GM21576 (cell line): Measurements from ENCODE around the gene TMEM245.
A peak's percentile ranks its signal among the peaks of the same experiment; 100 is the strongest.

ENCODE experiments used
- ATAC-seq: cut with Tn5 transposase; IDR thresholded peaks from one replicate; pipeline ENCODE4 v1.9.1; 2021; ENCODE audit warnings: mild to moderate bottlenecking, moderate library complexity; ENCODE audit not compliant: unreplicated experiment

TMEM245 gene

GRCh38 chr9:109107402-109108240 is 12.1 kb downstream of the TMEM245 start:
- no peak for ATAC-seq

GRCh38 chr9:109101810-109102209 is 17.9 kb downstream of the TMEM245 start:
- peak; percentile 72 for ATAC-seq

- ATAC-seq: no peak
Observed at GRCh38 chr9:109101202-109101595, 18.5 kb downstream of the TMEM245 start.

- no peak for ATAC-seq
Observed at GRCh38 chr9:109100543-109101201, 19.1 kb downstream of the TMEM245 start.

GRCh38 chr9:109098960-109099308 is 20.8 kb downstream of the TMEM245 start:
- no peak for ATAC-seq

GRCh38 chr9:109098171-109098959 is 21.4 kb downstream of the TMEM245 start:
- ATAC-seq: peak; percentile 52

GRCh38 chr9:109097146-109097545 is 22.6 kb downstream of the TMEM245 start:
- no peak for ATAC-seq

GRCh38 chr9:109095321-109095720 is 24.4 kb downstream of the TMEM245 start:
- no peak for ATAC-seq

GRCh38 chr9:109094268-109094667 is 25.5 kb downstream of the TMEM245 start:
- no peak for ATAC-seq

GRCh38 chr9:109092587-109092986 is 27.2 kb downstream of the TMEM245 start:
- ATAC-seq: no peak

- no peak for ATAC-seq
Observed at GRCh38 chr9:109092051-109092580, 27.6 kb downstream of the TMEM245 start.

- no peak for ATAC-seq
Observed at GRCh38 chr9:109088221-109088620, 31.5 kb downstream of the TMEM245 start.

- no peak for ATAC-seq
Observed at GRCh38 chr9:109087795-109088194, 32.0 kb downstream of the TMEM245 start.

- ATAC-seq: peak; percentile 79
Observed at GRCh38 chr9:109086221-109086620, 33.5 kb downstream of the TMEM245 start.

GRCh38 chr9:109085510-109085909 is 34.2 kb downstream of the TMEM245 start:
- no peak for ATAC-seq

- no peak for ATAC-seq
Observed at GRCh38 chr9:109083813-109084405, 35.8 kb downstream of the TMEM245 start.

GRCh38 chr9:109083141-109083540 is 36.6 kb downstream of the TMEM245 start:
- ATAC-seq: no peak

GRCh38 chr9:109082091-109082620 is 37.6 kb downstream of the TMEM245 start:
- ATAC-seq: no peak

- ATAC-seq: no peak
Observed at GRCh38 chr9:109074236-109074889, 45.4 kb downstream of the TMEM245 start.

GRCh38 chr9:109072821-109073435 is 46.8 kb downstream of the TMEM245 start:
- no peak for ATAC-seq
